Coronary artery (tissue), 2 donors: ENCODE results near the gene SPOPL.

Experiments used
- DNase-seq: peaks from one replicate; pipeline ENCODE4 v3.0.0-alpha.2; 2017; ENCODE audit warnings: low spot score
- H3K27ac ChIP-seq, 2 donors: fragments of 200-600 bp; sonication (generic); one replicate each; pipeline ENCODE4 v1.5.1; 2016 to 2019
- H3K4me3 ChIP-seq: fragments of 200-600 bp; sonication (generic); 2 replicates; pipeline ENCODE4 v1.5.1; 2016; ENCODE audit warnings: mild to moderate bottlenecking, moderate library complexity
- CTCF ChIP-seq: fragments of 200-600 bp; sonication (generic); IDR thresholded peaks from one replicate; pipeline ENCODE4 v1.5.1; 2019; ENCODE audit warnings: antibody characterized with exemption

SPOPL gene

DNA sequence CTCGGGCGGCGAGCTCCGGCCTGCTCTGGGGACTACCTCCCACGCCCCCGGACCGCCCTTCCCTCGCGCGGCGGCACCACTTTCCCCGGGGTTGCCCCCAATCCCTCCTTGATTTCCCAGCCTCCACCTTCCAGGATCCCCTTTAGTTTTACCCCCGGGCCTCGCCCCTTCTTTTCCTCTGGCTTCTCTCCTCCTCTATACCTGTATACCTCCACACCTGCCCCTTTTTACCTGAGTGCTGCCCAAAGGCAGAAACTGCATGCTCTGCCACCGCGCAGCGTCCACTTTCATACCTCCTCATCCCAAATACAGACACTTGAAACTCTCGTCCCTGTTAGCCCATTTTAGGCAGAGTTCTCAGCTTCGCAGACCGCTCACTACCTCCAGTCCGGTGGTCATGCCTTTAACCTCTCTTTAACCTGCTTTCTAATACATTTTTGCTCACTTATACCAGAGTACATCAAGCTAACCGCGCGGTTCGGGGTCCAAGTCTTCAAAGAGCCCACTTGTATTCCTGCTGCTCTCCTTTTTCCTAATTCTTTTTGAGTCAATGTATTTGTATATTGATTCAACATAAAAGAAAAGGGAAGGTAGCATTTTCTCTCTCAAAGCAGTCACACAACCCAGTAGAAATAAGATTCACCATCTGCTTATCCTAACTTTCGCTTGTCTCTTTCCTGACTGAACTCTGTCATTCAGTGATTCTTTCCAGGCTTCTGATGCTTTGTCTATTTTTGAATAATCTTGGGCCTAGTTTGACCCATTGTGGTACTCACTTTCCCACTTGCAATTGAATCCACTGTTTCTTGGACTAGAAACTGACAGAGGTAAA, 901 bp downstream of the SPOPL start:
- DNase-seq, result no peak
- H3K4me3 ChIP-seq, result peak overlapping the region; percentile 92

DNA sequence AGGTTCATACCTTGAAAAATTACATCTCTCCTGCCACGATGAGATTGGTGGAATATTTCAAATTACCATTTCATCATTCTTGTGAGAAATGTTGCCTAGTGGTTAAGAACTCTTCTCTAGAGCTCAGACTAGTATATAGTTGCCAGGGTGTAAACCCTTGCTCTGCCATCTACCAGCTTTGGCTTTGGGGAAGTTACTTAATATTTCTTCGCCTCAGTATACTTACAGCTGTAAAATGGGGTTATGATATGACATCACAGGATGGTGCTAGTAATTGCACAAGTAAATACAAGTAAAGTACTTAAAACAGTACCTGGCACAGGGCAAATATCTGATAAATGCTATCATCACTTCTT, 1.5 kb downstream of the SPOPL start:
- DNase-seq, result no peak
- Histone ChIP-seq H3K27ac (peak overlapping the region; percentile 89 to 97), H3K4me3 (peak overlapping the region; percentile 92)
- no peak for TF ChIP-seq CTCF

More for the DNA sequence above, 901 bp downstream of the SPOPL start:
- TF ChIP-seq CTCF, result no peak
- peak overlapping the region; percentile 89 to 97 for H3K27ac ChIP-seq

- no peak for TF ChIP-seq CTCF
- no peak for DNase-seq
- Histone ChIP-seq H3K4me3 (peak overlapping the region; percentile 92), H3K27ac (no peak overlapping the region)
Observed at GRCh38 chr2:138503652-138504051, 2.1 kb downstream of the SPOPL start.

GRCh38 chr2:138504092-138504491, 2.5 kb downstream of the SPOPL start:
- Histone ChIP-seq H3K27ac (peak overlapping the region in 1 of 2 donors; percentile 35), H3K4me3 (peak overlapping the region; percentile 92)
- no peak for TF ChIP-seq CTCF
- DNase-seq, result no peak

- no peak for DNase-seq
- peak overlapping the region; percentile 92 for H3K4me3 ChIP-seq
- TF ChIP-seq CTCF, result no peak
- peak overlapping the region in 1 of 2 donors; percentile 35 for H3K27ac ChIP-seq
Observed at GRCh38 chr2:138504546-138505235, 3.1 kb downstream of the SPOPL start.

DNA sequence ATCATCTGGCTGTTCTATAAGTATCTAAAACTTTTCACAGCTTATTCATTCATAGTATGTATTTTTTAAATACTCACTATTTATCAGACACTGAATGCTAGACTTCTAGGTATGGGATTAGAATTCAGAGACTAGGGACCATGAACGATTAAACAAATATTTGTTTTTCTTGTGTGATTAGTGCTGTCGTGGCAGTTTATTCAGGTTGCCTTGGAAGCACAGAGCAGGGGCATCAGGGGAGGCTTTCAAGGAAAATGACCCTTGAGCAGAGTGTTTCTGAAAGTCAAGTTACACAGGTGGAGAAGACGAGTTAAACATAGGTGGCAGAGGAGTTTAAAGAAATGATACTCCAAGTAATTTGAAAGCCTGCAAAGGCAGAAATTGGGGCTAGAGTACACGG, 5.7 kb downstream of the SPOPL start:
- no peak for TF ChIP-seq CTCF
- DNase-seq, result no peak
- H3K27ac ChIP-seq, result no peak overlapping the region
- no peak overlapping the region for H3K4me3 ChIP-seq

DNA sequence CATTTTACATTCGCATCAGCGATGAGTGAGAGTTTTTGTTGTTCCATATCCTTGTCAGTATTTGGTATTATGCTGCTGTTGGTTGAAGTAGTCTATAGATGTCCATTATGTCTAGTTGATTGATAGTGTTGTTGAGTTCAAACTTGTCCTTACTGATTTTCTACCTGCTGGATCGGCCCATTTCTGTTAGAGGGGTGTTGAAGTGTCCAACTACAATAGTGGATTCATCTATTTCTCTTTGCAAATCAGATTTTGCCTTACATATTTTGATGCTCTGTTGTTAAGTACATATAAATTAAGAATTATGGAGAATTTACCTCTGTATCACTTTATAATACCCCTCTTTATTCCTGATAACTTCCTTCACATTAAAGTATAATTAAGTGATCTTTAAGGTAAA, 8.7 kb downstream of the SPOPL start:
- DNase-seq, result no peak
- Histone ChIP-seq H3K27ac (no peak overlapping the region), H3K4me3 (no peak overlapping the region)
- no peak for TF ChIP-seq CTCF
